Choroid plexus epithelial cell (primary cell): ENCODE results near the gene DHRS3.
A peak's percentile ranks its signal among the peaks of the same experiment; 100 is the strongest.

Source experiments
- DNase-seq: peaks from one replicate; pipeline ENCODE4 v3.0.0-alpha.2; 2010; ENCODE audit warnings: low read depth
- H3K4me3 ChIP-seq: 2 replicates; pipeline ENCODE4 v1.5.1; 2011; ENCODE audit warnings: low read depth, mild to moderate bottlenecking, control low read depth, low read length, moderate library complexity
- CTCF ChIP-seq: conservative IDR thresholded peaks from 2 replicates; pipeline ENCODE4 v1.5.1; 2011; ENCODE audit warnings: low read depth, mild to moderate bottlenecking, control low read depth, inconsistent platforms, low read length, moderate library complexity

Gene DHRS3

GRCh38 chr1:12644829-12645228 is 26.8 kb upstream of the DHRS3 start:
- no peak for TF ChIP-seq CTCF
- no peak overlapping the region for H3K4me3 ChIP-seq
- no peak for DNase-seq

GRCh38 chr1:12644237-12644636 is 26.2 kb upstream of the DHRS3 start:
- H3K4me3 ChIP-seq: no peak overlapping the region
- TF ChIP-seq CTCF: no peak
- DNase-seq: no peak

- no peak within 1 kb of the TSS for H3K4me3 ChIP-seq
- no peak for TF ChIP-seq CTCF
- no peak for DNase-seq
Observed at GRCh38 chr1:12643785-12644184, 25.8 kb upstream of the DHRS3 start, which contains the start of gene AADACL4. AADACL4 (plus strand) TSS chr1:12644085; CDS start chr1:12644547, 462 bp downstream.

- no peak overlapping the region for H3K4me3 ChIP-seq
- TF ChIP-seq CTCF: peak; percentile 21
- DNase-seq: no peak
Observed at GRCh38 chr1:12643079-12643478, 25.1 kb upstream of the DHRS3 start.

GRCh38 chr1:12640958-12641272 is 22.9 kb upstream of the DHRS3 start:
- DNase-seq: no peak
- TF ChIP-seq CTCF: no peak
- H3K4me3 ChIP-seq: no peak overlapping the region

DNA sequence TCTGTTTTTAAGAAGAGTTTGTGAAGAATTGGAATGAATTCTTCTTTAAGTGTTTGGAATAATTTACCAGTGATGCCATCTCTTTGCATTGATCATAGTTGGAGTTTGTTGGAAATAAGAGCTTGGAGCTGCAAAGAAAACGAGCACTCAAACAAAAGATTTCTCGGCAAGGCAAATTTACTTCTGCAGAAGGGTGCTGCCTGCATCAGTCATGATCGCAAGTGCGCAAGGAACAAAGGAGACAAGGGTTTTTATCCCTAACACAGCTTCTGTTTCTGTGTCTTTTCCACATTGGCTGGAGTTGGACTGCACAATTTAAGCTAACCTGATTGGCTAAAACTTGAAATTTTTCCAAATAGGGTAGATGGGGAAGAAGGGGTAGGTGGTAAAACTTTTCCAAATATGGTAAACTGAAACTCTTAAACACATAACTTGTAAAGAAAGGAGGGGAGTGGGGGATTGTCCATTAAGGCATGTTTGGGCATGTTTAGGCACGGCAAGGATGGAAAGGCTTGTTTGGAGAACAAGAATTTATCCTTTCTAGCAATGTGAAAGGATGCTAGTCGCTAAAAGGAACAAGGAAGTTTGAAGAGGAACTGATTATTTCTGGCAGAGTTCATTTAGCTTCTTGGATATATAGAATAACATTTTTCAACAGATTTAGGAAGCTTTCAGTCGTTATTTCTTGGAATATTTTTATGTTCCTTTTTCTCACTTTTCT is 22.4 kb upstream of the DHRS3 start:
- TF ChIP-seq CTCF: no peak
- peak; percentile 21 for DNase-seq
- no peak overlapping the region for H3K4me3 ChIP-seq

DNA sequence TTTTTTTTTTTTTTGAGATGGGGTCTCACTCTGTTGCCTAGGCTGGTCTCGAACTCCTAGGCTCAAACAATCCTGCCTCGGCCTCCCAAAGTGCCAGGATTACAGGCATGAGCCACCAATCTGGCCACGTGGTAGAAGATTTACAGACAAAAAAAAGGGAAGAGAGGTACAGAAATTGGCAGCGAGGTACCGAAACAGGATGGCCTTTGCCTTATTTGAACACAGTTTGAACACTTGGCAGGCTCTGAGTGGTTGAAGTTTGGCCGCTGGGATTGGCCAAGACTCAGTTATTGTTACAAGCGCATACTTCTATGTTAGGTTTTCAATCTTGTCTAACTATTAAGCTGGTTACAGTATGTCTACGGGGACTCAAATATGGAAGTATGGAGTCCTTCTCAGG is 19.7 kb upstream of the DHRS3 start:
- H3K4me3 ChIP-seq: no peak overlapping the region
- TF ChIP-seq CTCF: no peak
- no peak for DNase-seq
